Endodermal cell (in vitro differentiated cells): ENCODE data around the gene CRYL1. TPM values are rescaled to one million over a fixed set of nuclear protein-coding genes. Genes with fewer than 3 reads are reported as not detected.

Source experiments
- DNase-seq: peaks from one replicate; pipeline ENCODE4 v3.0.0-alpha.2; 2017
- H3K27ac ChIP-seq: 2 replicates; pipeline ENCODE4 v1.5.1; 2013; ENCODE audit warnings: mild to moderate bottlenecking, low read depth, low read length, moderate library complexity
- H3K27me3 ChIP-seq: 2 replicates; pipeline ENCODE4 v1.6.1; 2013; ENCODE audit warnings: mild to moderate bottlenecking, low read length, moderate library complexity; ENCODE audit not compliant: insufficient read depth, control insufficient read depth, poor library complexity, severe bottlenecking
- H3K36me3 ChIP-seq: 2 replicates; pipeline ENCODE4 v1.7.0; 2013; ENCODE audit warnings: mild to moderate bottlenecking, low read length, moderate library complexity; ENCODE audit not compliant: control insufficient read depth, insufficient read depth
- H3K4me1 ChIP-seq: one replicate; pipeline ENCODE4 v1.7.0; 2013; ENCODE audit warnings: low read length; ENCODE audit not compliant: control insufficient read depth, insufficient read depth
- H3K4me3 ChIP-seq: 2 replicates; pipeline ENCODE4 v1.5.1; 2013; ENCODE audit warnings: mild to moderate bottlenecking, low read length, moderate library complexity
- H3K9ac ChIP-seq: 2 replicates; pipeline ENCODE4 v1.6.1; 2013; ENCODE audit warnings: mild to moderate bottlenecking, low read length, moderate library complexity; ENCODE audit not compliant: poor library complexity, severe bottlenecking; ENCODE audit errors: extremely low read depth
- H3K9me3 ChIP-seq: 2 replicates; pipeline ENCODE4 v1.6.1; 2013; ENCODE audit warnings: mild to moderate bottlenecking, low read length, moderate library complexity; ENCODE audit not compliant: control insufficient read depth
- H3K27ac Mint-ChIP-seq: 2 replicates; pipeline ENCODE4 v1.8.0; 2020; ENCODE audit warnings: mixed read lengths
- H3K27me3 Mint-ChIP-seq: 2 replicates; pipeline ENCODE4 v1.8.0; 2021; ENCODE audit warnings: mild to moderate bottlenecking, mixed read lengths; ENCODE audit not compliant: insufficient read depth
- H3K36me3 Mint-ChIP-seq: 2 replicates; pipeline ENCODE4 v1.8.0; 2020; ENCODE audit warnings: low read depth, mixed read lengths
- H3K4me1 Mint-ChIP-seq: 2 replicates; pipeline ENCODE4 v1.8.0; 2020; ENCODE audit warnings: mixed read lengths
- H3K4me3 Mint-ChIP-seq: 2 replicates; pipeline ENCODE4 v1.8.0; 2020; ENCODE audit warnings: mild to moderate bottlenecking, moderate library complexity, mixed read lengths
- H3K9me3 Mint-ChIP-seq: 2 replicates; pipeline ENCODE4 v1.8.0; 2020; ENCODE audit warnings: mild to moderate bottlenecking, mixed read lengths
- WGBS, 2 experiments: methylation state at CpG; one replicate each; pipeline versions ENCODE4 v1.1.5 to v1.1.7; 2013; ENCODE audit warnings: missing lambda C conversion rate in 2 of 2, mixed read lengths in 1 of 2; ENCODE audit not compliant: insufficient coverage in 1 of 2, insufficient read length in 1 of 2; 5-methylcytosine and 5-hydroxymethylcytosine counted together
- total RNA-seq, 2 donors: library from RNA; stranded (reverse); fragmentation: NEBNext Ultra II Directional in 1 of 2; extraction: Animal tissue kit (Norgen Biotek cat#: 25700) in 1 of 2; gene quantifications; 2 replicates in 1 of 2; 3 replicates in 1 of 2; pipeline ENCODE4 v1.2.1, GENCODE V29; 2021
- TF ChIP-seq, protein P1 (sequence below): fragments of 200-600 bp; sonication (generic); conservative IDR thresholded peaks from 2 replicates; pipeline ENCODE4 v1.5.0; 2021; ENCODE audit warnings: antibody characterized with exemption, mild to moderate bottlenecking

CRYL1 gene
- total RNA-seq, 2 donors from 2014 or later = 1.7 to 4.1 TPM

DNA sequence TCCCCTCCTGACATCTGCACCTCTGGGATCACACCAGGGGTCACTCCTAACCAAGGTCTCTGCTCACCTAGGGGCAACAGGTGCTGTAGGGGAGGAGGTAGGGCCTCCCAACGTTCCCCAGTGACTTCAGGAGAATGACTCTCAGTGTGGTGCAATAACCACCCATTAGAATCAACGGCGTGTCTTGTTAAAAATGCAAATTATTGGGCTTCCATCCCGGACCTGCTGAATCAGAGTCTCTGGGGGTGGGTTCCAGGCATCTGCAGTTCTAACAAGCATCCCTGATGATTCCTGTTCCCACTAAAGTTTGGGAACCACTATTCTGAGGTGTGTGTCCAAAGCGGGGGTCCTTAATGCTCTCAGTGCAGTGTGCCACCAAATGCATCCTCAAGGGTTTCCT is 84.6 kb downstream of the CRYL1 start:
- TF ChIP-seq, protein P1, sequence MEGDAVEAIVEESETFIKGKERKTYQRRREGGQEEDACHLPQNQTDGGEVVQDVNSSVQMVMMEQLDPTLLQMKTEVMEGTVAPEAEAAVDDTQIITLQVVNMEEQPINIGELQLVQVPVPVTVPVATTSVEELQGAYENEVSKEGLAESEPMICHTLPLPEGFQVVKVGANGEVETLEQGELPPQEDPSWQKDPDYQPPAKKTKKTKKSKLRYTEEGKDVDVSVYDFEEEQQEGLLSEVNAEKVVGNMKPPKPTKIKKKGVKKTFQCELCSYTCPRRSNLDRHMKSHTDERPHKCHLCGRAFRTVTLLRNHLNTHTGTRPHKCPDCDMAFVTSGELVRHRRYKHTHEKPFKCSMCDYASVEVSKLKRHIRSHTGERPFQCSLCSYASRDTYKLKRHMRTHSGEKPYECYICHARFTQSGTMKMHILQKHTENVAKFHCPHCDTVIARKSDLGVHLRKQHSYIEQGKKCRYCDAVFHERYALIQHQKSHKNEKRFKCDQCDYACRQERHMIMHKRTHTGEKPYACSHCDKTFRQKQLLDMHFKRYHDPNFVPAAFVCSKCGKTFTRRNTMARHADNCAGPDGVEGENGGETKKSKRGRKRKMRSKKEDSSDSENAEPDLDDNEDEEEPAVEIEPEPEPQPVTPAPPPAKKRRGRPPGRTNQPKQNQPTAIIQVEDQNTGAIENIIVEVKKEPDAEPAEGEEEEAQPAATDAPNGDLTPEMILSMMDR = no peak
- Mint-ChIP-seq H3K27ac (no peak overlapping the region), H3K9me3 (peaks cover 12% of the 10 kb centered on the region), H3K4me3 (no peak overlapping the region), H3K36me3 (no peaks in the 10 kb centered on the region), H3K4me1 (peaks cover 16% of the 10 kb centered on the region), H3K27me3 (peaks cover 13% of the 10 kb centered on the region)
- no peak for DNase-seq
- WGBS, 2 experiments = 75 to 76% methylated on average over 5 of the region's 5 CpGs
- Histone ChIP-seq H3K4me1 (peaks cover 8% of the 10 kb centered on the region), H3K27me3 (no peaks in the 10 kb centered on the region), H3K27ac (no peak overlapping the region), H3K36me3 (no peaks in the 10 kb centered on the region), H3K9me3 (peaks cover 12% of the 10 kb centered on the region), H3K9ac (no peak overlapping the region), H3K4me3 (no peak overlapping the region)

DNA sequence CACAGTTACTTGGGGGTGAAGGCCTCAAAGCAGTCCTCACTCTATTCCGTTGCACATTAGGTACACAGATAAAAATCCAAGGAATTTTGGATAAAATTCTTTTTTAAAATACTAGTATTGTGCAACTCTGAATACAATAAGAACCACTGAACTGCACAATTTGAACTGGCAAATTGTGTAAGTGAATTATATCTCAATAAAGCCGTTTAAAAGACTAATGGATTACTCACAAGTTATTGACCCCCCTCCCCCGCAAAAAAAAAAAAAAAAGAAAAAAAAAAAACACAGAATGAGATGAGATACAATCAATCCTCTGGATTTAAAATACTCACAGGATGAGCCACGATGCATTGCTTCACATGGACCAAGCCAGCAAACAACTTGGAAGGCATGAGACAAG is 86.4 kb downstream of the CRYL1 start:
- Histone ChIP-seq H3K36me3 (no peaks in the 10 kb centered on the region), H3K4me3 (no peak overlapping the region), H3K27ac (no peak overlapping the region), H3K27me3 (no peaks in the 10 kb centered on the region), H3K9ac (no peak overlapping the region), H3K9me3 (no peaks in the 10 kb centered on the region), H3K4me1 (peaks cover 8% of the 10 kb centered on the region)
- WGBS, 2 experiments = 98 to 100% methylated on average over 1 to 4 of the region's 4 CpGs
- peaks cover 16% of the 10 kb centered on the region for H3K4me1 Mint-ChIP-seq
- TF ChIP-seq, protein P1 = no peak
- H3K4me3 Mint-ChIP-seq = no peak overlapping the region
- no peaks in the 10 kb centered on the region for H3K36me3 Mint-ChIP-seq
- H3K27me3 Mint-ChIP-seq = peaks cover 27% of the 10 kb centered on the region
- no peak for DNase-seq
- H3K9me3 Mint-ChIP-seq = no peaks in the 10 kb centered on the region
- H3K27ac Mint-ChIP-seq = no peak overlapping the region

DNA sequence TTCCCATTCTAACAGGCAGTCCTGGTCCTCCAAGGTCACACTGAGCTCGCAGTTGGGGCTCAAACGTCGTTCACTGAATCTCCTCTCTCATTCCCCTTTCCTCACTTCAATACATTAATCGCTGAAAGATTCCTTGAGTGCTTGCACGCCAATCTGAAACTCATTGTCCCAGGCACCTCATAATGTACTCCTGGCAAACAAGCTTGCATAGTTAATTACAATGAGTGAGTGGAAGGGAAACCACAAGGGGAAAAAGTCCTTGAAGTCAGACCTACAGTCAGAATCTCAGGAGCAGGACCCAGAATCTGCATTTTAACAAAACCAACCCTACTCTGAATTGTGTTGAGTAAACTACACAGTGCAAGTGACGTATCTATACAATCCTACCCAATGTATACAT is 86.9 kb downstream of the CRYL1 start:
- no peaks in the 10 kb centered on the region for H3K9me3 ChIP-seq
- H3K9me3 Mint-ChIP-seq = no peaks in the 10 kb centered on the region
- H3K27ac ChIP-seq = no peak overlapping the region
- no peaks in the 10 kb centered on the region for H3K36me3 ChIP-seq
- WGBS, 2 experiments = 95% methylated on average over 5 of the region's 6 CpGs; no CpG with 5 or more reads in 1 of the 2 experiments
- no peaks in the 10 kb centered on the region for H3K27me3 ChIP-seq
- H3K4me1 ChIP-seq = peaks cover 8% of the 10 kb centered on the region
- no peaks in the 10 kb centered on the region for H3K36me3 Mint-ChIP-seq
- peaks cover 30% of the 10 kb centered on the region for H3K27me3 Mint-ChIP-seq
- no peak overlapping the region for H3K4me3 ChIP-seq
- no peak overlapping the region for H3K9ac ChIP-seq
- H3K4me1 Mint-ChIP-seq = peaks cover 16% of the 10 kb centered on the region
- no peak overlapping the region for H3K4me3 Mint-ChIP-seq
- no peak overlapping the region for H3K27ac Mint-ChIP-seq
- no peak for DNase-seq
- TF ChIP-seq, protein P1 = no peak
